ENCODE data around the gene PAQR9. TPM values are rescaled to one million over a fixed set of nuclear protein-coding genes. Genes with fewer than 3 reads are reported as not detected.
A peak's percentile ranks its signal among the peaks of the same experiment; 100 is the strongest.
"Not testable (repeated sequence)": the region's sequence is repeated elsewhere in the genome, so short reads cannot be mapped to it uniquely, and the experiment has no call there.

Gene PAQR9
- not detected in 2 replicates for total RNA-seq

- peak; percentile 28 for DNase-seq
Observed at GRCh38 chr3:142963516-142964448, at the start of gene PAQR9. Gene PAQR9, minus strand, starts transcription at chr3:142963674. Its CDS starts 338 bp downstream, at chr3:142963336.

GRCh38 chr3:143011705-143012104, 48.2 kb upstream of the PAQR9 start:
- DNase-seq, result no peak

GRCh38 chr3:143010024-143010423, 46.5 kb upstream of the PAQR9 start:
- DNase-seq, result no peak

- no peak for DNase-seq
Observed at GRCh38 chr3:143004823-143005222, 41.3 kb upstream of the PAQR9 start.

GRCh38 chr3:143002727-143003126, 39.3 kb upstream of the PAQR9 start:
- DNase-seq, result no peak

GRCh38 chr3:143002083-143002712, 38.7 kb upstream of the PAQR9 start:
- peak; percentile 38 for DNase-seq

GRCh38 chr3:143001369-143002082, 38.1 kb upstream of the PAQR9 start, which contains the start of gene U2SURP:
Gene U2SURP, plus strand, starts transcription at chr3:143001570. Its CDS starts 59 bp downstream, at chr3:143001629.
- DNase-seq, result peak; percentile 98

GRCh38 chr3:143001034-143001368, 37.5 kb upstream of the PAQR9 start:
- DNase-seq, result peak; percentile 90

- peak; percentile 30 for DNase-seq
Observed at GRCh38 chr3:143000528-143000927, 37.1 kb upstream of the PAQR9 start.

GRCh38 chr3:142999881-143000280, 36.4 kb upstream of the PAQR9 start:
- DNase-seq, result no peak

GRCh38 chr3:142998439-142998838, 35.0 kb upstream of the PAQR9 start:
- no peak for DNase-seq

- DNase-seq, result no peak
Observed at GRCh38 chr3:142997330-142997729, 33.9 kb upstream of the PAQR9 start.

- DNase-seq, result peak; percentile 83
Observed at GRCh38 chr3:142993958-142994442, 30.5 kb upstream of the PAQR9 start.

- no peak for DNase-seq
Observed at GRCh38 chr3:142992323-142992722, 28.8 kb upstream of the PAQR9 start.

- DNase-seq, result no peak
Observed at GRCh38 chr3:142990721-142991120, 27.2 kb upstream of the PAQR9 start.

- not testable (repeated sequence) for DNase-seq
Observed at GRCh38 chr3:142988826-142989225, 25.4 kb upstream of the PAQR9 start.

- not testable (repeated sequence) for DNase-seq
Observed at GRCh38 chr3:142988221-142988620, 24.7 kb upstream of the PAQR9 start.

- peak; percentile 41 for DNase-seq
Observed at GRCh38 chr3:142987707-142988106, 24.2 kb upstream of the PAQR9 start.

GRCh38 chr3:142987080-142987700, 23.7 kb upstream of the PAQR9 start:
- DNase-seq, result peak; percentile 63

GRCh38 chr3:142984255-142984654, 20.8 kb upstream of the PAQR9 start:
- DNase-seq, result no peak

GRCh38 chr3:142983318-142983717, 19.8 kb upstream of the PAQR9 start:
- no peak for DNase-seq

- DNase-seq, result no peak
Observed at GRCh38 chr3:142982038-142982773, 18.7 kb upstream of the PAQR9 start.

All from dermis blood vessel endothelial cell (primary cell).